ENCODE data around the gene NDST1.
"Not testable (repeated sequence)": the region's sequence is repeated elsewhere in the genome, so short reads cannot be mapped to it uniquely, and the experiment has no call there.

NDST1 gene

DNA sequence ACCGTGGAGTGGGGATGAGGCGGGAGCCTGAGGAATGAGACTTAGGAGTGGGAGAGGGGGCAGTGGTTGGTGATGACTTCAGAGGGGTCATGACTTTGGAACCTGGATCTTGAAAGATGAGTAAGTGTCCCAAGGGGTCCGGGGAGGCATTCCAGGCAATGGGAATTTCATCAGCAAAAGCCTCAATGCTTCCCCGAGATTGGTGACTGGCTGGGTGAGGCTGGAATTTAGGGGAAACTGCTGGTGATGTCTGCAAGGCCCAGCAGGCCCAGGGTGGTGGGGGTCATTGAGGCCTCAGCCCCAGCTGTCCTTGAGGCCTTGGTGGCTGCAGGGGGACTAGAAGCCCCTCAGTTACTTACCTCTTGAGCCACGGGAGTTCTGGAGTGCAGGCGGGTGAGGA lies 7.5 kb downstream of the NDST1 start:
- H3K27ac ChIP-seq: no peak overlapping the region
- TF ChIP-seq ZFX (IDR thresholded peaks at IDR 0.05): no peak
- TF ChIP-seq, protein P1, sequence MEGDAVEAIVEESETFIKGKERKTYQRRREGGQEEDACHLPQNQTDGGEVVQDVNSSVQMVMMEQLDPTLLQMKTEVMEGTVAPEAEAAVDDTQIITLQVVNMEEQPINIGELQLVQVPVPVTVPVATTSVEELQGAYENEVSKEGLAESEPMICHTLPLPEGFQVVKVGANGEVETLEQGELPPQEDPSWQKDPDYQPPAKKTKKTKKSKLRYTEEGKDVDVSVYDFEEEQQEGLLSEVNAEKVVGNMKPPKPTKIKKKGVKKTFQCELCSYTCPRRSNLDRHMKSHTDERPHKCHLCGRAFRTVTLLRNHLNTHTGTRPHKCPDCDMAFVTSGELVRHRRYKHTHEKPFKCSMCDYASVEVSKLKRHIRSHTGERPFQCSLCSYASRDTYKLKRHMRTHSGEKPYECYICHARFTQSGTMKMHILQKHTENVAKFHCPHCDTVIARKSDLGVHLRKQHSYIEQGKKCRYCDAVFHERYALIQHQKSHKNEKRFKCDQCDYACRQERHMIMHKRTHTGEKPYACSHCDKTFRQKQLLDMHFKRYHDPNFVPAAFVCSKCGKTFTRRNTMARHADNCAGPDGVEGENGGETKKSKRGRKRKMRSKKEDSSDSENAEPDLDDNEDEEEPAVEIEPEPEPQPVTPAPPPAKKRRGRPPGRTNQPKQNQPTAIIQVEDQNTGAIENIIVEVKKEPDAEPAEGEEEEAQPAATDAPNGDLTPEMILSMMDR (conservative IDR thresholded peaks at IDR 0.05): no peak

DNA sequence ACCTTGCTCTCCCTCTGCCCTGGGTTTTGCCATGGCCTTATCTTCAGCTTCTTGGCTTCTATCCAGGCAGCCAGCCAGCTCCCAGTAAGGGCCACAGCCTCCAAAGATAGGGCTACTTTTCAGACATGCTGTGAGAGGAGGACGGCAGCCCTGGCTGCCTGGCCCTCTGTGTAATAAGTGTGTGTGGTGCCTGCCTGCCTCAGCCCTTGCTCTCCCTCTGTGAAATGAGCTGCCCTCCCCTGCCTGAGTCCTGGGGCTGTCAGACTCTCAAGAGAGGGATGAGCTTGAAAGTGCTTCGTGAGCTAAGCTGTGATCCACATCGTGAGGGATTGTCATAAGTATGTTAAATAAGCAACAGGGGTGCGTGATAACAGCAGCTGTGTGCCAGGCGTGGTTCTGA lies 8.1 kb downstream of the NDST1 start:
- H3K27ac ChIP-seq: no peak overlapping the region
- no peak for TF ChIP-seq ZFX (IDR thresholded peaks at IDR 0.05)
- TF ChIP-seq, protein P1 (conservative IDR thresholded peaks at IDR 0.05): no peak

DNA sequence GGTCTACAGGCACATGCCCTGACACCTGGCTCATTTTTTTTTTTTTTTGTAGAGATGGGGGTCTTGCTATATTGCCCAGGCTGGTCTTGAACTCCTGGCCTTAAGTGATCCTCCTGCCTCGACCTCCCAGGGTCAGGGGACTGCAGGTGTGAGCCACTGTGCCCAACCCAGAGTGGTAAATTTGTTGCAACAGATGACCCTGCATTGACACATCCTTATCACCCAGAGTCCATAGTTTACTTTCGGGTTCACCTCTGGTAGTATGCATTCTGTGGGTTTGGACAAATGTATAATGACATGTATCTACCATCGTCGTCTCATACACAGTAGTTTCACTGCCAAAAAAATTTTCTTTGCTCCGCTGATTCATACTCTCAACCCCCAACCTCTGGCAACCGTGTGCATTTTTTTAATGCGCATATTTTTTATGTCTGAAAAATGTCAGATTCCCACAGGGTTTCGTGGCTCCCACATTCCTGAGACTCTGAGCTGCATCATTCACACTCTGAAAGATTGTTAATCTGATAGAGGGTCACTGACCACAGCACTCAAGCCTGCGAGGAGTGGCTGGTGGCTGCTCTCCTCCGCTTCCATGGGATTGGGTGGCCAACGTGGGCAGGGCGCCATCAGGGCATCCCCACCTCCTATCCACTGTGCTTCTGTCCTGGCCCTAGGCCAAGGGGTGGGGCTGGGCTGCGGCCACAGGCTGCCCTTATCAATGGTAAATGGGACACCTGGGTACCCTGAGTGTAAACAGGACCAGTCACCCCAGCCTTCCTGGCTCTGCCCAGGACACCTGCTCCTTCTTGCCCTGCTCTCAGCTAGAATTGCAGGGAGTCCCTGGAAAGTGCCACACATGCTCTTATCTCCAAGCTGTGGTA lies 9.6 kb downstream of the NDST1 start:
- H3K27ac ChIP-seq: no peak overlapping the region
- TF ChIP-seq, protein P1 (conservative IDR thresholded peaks at IDR 0.05): no peak
- no peak for TF ChIP-seq ZFX (IDR thresholded peaks at IDR 0.05)

DNA sequence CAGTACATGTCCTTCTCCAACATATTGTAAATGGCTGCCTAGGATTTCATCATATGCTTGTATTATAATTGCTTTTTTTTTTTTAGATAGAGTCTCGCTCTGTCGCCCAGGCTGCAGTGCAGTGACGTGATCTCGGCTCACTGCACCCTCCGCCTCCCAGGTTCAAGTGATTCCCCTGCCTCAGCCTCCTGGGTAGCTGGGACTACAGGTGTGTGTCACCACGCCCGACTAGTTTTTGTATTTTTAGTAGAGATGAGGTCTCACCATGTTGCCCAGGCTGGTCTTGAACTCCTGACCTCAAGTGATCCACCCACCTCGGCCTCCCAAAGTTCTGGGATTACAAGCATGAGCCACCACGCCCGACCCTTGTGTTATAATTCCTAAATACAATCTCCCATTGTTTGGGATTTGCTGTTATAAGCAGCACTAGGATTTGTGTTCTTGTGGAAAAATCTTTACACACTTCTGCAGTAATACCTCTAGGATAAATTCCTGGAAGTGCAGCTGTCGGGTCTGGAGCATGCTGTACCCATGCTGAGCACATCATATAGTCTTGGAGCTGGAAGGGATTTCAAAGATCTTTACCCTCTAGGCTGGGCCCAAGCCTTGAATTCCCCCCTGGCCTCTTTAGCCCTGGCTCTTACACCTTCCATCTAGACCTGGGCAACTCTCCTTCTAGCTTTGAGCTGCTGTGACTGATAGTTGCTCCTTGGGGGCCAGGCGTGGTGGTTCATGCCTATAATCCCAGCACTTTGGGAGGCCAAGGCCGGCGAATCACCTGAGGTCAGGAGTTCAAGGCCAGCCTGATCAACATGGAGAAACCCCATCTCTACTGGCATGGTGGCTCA lies 11.0 kb downstream of the NDST1 start:
- not testable (repeated sequence) for H3K27ac ChIP-seq

DNA sequence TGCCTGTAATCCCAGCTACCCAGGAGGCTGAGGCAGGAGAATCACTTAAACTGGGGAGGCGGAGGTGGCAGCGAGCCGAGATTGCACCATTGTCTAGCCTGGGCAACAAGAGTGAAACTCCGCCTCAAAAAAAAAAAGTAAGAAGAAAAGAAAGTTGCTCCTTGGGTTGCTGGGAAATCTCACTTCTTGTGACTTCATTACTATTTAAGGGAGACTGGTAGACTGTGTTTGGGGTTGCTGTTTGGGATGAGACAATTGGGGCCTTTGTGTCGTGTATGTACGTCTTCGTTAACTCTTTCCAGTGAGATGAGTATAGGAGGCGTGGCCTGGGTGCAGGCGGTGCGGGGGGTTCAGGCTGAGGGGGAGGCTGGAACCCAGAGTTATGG lies 11.6 kb downstream of the NDST1 start:
- TF ChIP-seq, protein P1 (conservative IDR thresholded peaks at IDR 0.05): no peak
- TF ChIP-seq ZFX (IDR thresholded peaks at IDR 0.05): no peak
- H3K27ac ChIP-seq: no peak overlapping the region

DNA sequence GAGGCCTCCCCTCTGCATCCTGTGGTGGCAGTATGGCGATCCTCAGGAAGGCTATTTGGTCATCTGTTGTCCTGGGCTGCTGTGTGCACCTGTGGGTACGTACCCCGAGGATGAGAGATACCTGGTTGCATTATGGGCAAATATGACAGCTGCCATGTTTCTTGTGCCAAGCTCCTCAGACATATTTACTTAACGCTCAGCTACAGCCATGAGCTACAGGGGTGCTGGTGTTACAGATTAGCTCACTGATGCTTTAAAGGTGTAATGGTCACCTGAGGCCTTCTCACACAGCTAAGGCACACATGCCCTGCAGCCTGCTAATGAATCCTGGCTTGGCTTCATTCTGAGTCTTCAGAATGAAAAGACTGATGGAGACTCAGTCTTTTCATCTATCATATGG lies 12.0 kb downstream of the NDST1 start:
- TF ChIP-seq, protein P1 (conservative IDR thresholded peaks at IDR 0.05): no peak
- no peak for TF ChIP-seq ZFX (IDR thresholded peaks at IDR 0.05)
- no peak overlapping the region for H3K27ac ChIP-seq

DNA sequence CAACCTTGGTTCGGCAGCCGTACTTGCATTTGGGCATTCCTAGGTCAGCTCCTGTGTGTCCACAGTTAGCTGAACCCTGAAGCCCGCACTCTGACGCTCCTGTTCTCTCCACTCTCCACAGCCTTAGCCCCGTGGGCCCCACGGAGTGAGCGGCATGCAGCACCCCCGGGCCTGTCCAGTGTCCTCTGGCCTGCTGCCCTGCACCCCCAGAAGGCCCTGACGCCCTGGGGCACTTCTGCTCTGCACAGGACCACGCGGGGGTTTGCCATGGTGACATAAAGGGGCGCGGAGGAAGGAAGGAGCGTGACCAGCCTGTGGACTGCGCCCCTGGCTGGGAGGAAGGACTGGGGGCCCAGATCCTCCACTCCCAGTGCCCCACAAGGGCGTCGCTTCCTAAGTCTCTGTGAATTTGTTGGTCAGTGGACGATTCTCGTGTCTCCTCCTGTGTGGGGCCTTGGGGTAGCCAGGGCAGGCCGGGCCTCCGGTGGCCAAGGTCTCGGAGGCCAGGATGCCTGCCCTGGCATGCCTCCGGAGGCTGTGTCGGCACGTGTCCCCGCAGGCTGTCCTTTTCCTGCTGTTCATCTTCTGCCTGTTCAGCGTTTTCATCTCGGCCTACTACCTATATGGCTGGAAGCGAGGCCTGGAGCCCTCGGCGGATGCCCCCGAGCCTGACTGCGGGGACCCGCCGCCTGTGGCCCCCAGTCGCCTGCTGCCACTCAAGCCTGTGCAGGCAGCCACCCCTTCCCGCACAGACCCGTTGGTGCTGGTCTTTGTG lies 13.0 kb downstream of the NDST1 start:
- no peak for TF ChIP-seq ZFX (IDR thresholded peaks at IDR 0.05)
- TF ChIP-seq, protein P1 (conservative IDR thresholded peaks at IDR 0.05): no peak
- no peak overlapping the region for H3K27ac ChIP-seq
